HG03469 (cell line): ENCODE results near the gene UBL7.

ENCODE experiments used
- ATAC-seq: cut with Tn5 transposase; IDR thresholded peaks from one replicate; pipeline ENCODE4 v1.9.1; 2021; ENCODE audit warnings: mild to moderate bottlenecking, moderate library complexity, moderate number of reproducible peaks; ENCODE audit not compliant: unreplicated experiment

The UBL7 gene

DNA sequence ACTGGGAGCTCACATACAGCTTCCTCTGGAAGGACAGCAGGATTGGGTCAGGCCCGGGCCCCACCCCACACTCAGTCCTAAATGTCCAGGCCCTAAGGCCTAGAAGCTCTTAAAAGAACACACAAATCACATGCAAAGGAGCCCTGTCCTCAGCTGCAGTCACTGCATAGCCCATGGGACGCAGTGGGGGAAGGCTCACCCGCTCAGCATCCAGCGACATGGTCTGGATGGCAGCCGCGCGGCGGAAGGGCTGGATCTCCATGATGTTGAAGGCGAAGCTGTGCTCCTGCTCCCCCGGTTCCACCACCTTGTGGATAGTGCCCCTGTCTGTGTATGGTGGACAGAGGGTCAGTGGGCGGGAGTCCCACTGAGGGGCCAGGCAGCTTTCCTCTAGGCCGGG, 49.3 kb downstream of the UBL7 start:
- ATAC-seq = no peak

DNA sequence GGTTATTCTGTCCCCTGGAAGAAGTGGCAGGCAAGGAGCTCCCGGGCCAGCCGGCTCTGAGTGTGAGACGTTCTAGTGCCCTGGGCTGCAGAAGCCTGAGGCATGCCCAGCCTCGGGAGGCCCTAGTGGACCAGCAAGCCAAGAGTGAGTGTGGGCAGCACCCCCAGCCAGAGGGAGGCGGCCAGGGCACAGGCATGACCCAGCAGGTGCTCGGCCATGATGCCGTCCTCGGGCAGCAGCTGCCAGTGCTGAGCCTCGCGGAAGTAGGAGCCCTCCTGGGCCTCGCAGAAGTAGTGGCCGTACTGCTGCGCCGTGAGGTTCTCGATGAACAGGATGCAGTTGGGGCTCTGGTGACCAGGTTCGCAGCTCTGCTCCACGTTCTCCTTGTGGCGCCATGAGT, 50.5 kb downstream of the UBL7 start:
- no peak for ATAC-seq

DNA sequence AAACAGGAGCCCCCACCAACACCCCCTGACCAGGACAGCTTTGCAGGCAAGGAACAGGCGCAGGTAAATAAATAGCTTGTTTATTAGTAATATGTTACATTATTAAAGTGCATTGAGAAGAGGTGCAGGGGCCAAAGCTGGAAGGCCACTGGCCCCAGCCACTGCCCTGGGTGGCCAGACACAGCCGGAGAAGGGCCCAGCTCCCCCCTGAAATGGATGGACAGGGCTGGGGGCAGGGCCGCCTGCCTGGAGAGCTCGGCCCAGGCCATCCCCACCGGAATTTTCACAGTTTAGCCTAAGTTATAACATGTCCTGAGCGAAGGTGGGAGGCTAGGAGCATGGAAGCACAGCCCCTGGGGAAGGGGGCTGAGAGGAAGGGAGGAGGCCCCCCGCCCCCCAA, 51.7 kb downstream of the UBL7 start:
- no peak for ATAC-seq

DNA sequence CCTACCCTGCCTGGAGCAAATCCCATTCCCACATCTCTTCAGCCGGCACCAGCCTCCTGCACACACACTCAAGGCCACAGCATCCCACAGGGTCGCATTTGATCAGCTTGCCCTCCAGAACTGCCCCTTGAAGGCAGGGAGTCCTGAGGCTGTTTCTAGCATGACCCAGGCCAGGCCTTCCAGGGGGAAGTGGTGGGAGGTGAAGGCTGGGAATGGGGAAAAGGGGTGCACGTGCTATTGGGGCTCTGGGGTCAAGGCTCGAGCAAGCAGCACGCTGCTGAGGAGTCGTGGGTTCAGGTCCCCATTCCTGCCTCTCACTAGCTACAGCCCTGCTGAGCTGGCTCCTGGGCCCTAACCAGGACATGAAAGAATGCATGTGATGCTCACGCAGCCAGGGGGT, 52.1 kb downstream of the UBL7 start:
- no peak for ATAC-seq

DNA sequence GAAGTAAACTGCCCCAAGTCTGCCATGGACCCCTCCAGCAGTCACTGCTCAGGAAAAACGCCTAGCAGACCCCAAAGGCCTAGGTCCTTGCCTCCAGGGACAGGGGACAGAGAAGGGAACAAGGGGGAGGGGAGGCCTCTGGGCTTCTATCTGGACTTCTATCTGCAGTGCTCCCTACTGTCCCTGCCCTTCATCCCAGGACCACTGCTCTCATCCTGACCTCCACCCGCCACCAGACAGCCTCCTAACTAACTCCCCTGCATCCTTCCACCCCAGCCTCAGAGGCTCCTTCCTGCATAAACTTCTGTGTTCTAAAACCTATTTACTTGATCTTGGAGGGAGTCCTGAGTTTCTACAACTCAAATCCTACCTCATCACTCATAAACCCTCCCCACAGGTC, 52.6 kb downstream of the UBL7 start:
- ATAC-seq = no peak

DNA sequence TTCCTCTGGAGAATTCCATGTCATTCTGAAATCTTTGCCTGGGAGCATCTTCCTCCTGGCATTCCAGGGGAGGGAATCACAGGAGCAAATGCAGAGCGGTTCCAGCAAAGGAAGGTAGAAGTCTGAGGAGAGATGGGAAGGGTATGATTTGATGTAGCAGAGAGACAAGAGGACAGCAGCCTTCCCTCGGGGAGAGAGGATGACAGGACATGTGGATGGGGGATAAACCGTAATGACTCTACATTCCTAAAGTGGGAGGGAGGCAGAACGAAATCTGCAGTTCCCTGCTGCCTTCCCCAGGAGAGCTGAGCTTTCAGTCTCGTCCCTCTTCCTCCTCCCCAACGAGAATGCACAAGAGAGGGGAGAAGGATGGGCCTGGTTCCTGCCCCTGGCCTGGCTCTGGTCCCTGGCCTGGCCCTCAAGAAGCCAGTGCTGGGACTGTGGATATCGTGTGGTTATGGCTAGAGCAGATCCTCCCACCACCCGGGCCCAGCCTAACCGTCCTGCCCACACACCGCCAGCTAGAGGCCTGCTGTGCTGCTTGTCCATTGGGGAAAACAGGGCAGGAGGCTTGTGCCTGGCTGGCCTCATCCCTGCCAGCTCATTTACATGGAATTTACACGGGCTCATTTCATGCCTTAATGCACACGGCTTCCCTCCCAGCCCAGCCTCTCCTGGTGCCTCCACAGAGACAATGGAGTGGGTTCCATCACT, 53.8 kb downstream of the UBL7 start:
- no peak for ATAC-seq

DNA sequence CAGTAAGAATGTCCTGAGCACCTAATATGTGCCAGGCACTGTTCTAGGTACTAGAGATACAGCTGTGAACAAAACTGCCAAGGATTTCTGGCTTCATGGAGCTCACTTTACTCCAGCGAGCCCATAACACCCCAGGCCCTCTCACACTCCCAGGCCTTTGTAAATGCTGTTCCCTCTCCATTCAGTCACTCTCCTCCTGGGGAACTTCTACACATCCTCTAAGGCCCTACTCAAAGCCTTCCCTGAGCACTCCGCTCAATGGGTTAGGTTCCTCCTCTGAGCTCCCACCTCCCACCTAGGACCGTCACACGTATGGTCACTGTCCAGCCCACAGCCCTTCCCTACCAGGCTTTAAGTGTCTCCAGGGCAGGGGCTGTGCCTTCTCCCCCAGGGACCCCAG, 54.4 kb downstream of the UBL7 start:
- no peak for ATAC-seq

DNA sequence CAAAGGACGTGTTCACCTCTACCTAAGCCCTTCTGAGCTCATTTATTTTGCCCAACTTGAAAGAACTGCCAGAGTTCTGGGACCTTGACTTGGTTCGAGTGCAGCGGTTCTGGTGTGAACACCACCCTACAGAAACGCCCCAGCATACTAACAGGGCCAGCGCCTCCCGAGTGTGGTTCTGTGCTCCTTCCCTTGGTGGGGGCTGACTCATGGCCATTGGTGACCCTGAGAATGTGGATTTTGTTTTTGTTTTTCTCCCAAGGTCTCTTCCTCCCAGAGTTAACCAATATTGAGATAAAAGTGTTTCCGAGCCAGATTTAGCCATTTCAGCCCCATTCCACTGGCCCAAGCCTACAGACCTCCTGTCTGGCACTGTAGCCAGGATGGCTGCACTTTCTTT, 55.1 kb downstream of the UBL7 start:
- ATAC-seq = no peak

DNA sequence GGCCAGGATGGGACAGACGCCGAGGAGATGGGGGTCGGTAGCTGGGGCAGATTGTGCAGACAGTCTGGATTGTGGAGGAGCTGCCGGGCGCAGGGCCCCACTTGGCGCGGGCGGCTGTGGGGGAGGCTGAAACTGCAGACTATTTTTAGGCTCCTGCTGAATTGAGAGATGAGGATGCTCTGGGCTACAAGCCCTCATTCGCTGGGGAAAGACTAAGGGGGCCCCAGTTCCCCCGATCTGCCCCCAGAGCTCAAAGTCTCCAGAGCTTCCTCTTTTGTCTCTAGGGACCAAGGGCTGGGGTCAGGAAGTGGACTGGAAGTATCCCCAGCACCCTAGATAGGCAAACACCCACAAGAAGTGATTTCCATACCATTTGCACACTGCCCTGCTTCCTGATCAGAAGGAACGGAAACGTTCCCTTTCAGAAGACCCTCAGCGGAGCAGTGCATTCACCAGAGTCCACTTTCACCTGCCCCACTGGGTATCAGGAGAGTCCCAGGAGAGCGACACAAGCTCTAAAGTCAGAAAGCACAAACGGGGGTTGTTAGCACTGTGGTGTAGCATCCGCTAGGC, 56.9 kb downstream of the UBL7 start:
- no peak for ATAC-seq

DNA sequence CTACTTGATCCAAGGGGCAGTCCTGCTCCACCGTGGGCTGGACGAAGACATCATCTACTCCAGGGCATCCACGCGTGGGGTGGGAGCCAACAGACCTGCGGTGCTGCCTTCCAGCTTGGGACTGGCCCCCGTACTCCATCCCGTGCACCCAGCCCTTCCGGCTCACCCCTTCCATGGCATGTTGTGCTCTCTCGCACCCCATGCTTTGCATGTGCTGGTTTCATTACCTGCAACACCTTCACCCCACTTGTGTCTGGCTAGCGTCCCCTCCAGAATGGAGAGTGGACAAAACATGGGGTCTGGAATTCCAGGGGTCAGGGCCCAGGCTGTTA, 57.4 kb downstream of the UBL7 start:
- ATAC-seq = no peak

DNA sequence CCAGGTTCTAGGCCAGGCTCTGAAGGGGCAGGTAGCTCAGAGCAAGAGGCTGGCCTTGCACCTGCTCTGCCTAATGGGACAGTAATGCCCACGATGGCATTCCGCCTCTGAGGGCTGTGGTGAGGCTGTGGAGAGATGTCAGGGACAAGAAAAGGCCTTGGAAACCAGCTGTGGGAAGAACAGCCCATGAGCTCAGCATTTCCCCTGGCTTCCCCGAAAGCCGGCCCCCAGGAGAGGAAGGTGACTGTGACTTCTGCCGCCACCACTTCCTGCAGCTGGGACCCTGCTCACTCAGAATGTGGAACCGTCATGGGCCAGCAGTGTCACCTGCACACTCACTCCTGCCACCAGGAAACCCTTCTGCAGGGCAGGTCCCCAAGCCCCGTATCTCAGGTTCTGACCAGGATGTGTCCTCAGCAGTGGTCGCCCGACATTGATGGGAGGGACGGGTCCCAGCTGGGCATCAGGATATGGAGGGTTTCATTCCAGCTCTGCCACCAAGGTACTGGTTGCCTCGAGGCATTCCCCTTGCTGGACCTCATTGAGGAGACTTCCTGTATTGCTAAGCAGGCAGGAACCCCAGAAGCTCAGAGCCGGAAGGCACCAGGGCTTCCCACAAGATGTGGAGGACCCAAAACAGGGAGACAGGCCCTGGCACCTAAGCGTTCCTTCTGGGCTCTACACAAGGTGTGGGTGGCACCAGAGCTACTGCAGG, 57.9 kb downstream of the UBL7 start:
- no peak for ATAC-seq

DNA sequence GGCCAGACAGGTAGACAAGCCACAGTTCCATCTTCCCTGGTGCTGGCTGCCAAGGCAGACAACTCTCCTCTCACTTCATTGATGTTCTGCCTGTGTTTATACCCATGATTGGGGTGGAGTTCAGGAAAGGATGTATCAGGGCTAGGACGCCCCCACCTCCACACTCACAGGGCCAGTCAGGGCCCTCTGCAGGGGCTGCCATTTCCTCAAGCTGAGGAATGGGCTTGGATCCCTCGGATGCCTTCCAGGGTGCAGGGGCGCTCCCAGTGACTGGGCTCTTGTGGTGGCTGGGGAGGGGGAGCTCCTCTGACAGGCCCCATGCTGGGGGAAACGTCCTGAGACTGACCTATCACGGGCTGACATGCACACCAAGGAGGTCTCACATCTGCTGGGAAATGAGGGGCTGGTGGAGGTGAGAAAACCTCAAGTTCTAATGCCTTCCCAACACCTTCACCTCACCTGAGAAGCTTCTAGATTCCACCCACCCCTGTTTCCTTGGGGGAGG, 58.6 kb downstream of the UBL7 start:
- ATAC-seq = no peak

DNA sequence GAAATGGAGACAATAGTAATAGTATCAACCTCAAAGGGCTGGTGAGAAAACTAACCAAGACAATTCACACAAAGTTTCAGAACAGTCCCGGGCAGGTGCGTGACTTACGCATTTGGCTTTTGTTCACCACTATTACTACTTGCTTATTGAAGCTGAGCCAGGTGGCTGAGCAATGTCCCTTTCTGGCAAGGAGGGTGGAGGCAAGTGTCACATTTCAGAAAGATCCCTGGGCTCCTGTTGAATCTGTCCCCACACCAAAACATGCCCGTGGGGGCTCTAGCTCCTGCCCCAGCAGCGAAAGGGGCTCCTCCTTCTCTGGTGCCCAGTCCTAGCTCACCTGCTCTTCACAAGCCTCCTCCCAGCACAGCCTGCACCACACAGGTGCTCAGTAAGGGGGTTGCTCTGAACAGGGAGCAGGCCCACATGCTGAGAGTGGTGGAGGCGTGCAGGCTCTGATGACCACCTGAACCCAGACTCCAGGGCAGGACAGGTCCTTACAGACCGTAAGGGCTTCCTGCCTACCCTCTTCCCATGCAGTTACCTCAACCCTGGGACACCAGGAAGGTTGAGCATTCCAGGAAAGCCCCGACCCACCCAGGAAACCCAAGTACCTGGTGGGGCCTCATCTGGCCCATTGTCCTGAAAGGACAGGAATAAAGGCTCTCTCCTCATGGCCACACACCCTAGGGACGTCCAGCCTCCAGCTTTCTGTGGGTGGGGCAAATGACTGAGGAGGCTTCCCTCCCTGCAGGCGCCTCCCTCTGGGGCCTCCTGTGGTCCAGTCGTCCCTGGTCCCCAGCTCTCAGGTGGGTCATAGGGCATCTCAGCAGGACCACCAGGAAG, 59.8 kb downstream of the UBL7 start:
- no peak for ATAC-seq

DNA sequence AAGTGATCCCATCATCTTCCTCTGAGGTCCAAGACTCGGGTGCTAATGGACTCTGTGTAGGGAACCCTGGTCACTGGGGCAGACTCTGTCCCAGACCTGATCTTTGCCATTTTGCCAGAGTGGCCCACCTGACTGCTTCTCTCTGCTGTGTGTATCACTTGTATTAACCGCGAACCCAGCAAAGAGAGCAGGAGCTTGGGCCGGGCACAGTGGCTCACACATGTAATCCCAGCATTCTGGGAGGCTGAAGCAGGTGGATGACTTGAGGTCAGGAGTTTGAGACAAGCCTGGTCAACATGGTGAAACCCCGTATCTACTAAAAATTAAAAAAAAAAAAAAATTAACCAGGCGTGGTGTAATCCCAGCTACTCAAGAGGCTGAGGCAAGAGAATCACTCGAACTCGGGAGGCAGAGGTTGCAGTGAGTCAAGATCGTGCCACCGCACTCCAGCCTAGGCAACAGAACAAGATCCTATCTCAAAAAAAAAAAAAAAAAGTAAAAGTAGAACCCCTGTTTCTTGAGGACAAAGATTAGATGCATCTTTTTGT, 60.6 kb downstream of the UBL7 start:
- ATAC-seq = no peak

DNA sequence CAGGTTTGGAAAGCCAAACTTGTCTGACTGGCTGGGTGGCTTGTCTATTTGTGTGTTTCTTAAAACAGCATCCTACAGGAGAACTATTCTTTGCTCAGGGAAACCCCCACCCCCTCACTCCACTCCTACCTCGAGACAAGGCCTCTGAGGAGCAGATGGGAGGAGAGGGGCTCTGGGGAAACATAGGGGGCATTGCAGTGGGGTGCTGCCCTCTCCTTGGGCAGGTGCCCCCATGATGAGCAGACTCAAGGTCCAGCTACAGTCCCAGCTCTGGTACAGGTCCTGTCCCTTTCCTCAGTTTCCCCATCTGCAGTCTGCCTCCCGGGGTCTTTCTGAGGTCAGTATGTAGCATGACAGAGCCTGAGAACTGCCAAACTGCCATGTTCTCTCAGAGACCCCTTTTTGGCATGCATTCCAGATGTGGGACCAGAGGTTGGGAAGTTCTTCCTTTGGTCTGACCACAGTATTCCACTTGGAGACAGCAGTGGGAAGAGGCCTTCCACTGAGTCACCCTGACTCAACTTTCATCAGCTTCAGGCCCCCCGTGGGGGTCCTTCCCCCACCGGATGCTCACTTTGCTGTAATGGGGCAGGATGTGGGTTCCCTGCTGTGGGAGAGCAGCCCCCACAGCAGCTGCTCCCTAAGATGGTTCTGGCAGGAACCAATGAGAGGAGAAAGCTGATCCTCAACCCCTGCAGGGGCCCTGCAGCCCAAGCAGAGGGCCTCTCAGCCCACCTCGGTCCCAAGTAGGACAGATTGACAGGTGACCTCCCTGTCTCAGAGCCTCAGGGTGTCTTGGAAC, 61.2 kb downstream of the UBL7 start:
- ATAC-seq = no peak

DNA sequence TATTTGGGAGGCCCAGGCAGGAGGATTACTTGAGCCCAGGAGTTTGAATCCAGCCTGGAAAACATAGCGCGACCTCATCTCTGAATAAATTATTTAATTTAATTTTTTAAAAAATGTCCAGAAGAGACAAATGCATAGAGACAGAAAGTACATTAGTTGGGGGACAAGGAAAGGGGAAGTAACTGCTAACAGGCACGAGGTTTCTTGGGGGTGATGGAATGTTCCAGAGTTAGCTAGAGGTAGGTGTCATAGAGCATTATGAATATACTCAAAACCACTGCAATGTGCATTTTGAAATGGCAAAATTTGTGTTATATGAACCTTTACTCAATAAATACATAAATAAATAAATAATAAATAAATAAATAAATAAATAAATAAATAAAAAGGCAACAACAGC, 61.9 kb downstream of the UBL7 start:
- ATAC-seq = no peak

DNA sequence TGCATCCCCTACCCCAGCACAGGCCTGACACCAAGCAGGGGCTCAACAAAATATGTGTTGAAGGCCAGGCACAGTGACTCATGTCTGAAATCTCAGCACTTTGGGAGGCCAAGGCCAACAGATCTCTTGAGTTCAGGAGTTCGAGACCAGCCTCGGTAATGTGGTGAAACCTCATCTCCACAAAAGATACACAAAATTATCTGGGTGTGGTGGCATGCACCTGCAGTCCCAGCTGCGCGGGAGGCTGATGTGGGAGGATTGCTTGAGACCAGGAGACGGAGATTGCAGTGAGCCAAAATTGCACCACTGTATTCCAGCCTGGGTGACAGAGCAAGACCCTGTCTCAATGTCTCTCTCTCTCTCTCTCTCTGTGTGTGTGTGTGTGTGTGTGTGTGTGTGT, 62.8 kb downstream of the UBL7 start:
- no peak for ATAC-seq

DNA sequence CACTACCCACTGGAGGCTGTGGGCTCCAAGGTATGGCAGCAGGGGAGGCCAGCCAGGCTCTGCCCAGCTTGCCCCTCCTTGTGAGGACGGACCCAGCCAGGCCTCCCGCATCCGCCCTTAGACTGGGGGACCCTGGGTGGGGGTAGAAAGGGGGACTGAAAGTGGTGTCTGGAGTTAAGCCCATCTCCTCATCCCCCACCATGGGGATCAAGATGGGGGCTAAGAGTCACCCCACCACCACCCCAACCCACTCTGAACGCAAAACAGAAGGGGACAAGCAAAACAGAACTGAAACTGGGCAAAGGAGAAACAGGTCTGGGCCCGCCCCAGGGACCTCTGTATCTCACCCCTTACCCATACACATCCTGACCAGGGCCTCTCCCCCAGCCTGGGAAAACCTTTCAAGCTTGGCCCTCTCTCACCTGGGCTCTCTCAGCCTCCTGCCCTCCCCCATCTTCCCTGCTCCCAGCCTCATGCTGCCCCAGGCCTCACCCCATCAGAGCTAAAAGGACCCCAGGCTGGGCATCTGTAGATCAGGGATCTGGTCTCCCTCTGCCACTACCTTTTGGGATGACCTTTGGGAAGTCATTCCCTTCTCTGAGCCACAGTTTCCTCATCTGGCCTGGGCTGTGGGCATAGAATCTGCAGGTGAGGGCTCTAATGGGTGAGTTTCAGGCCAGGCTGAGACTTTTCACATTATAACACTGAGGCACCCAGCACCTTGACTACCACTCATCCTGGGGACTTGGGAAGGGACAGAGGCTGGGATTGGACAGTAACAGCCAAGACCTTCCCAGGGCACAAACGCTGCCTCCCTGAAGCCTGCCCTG, 63.5 kb downstream of the UBL7 start:
- no peak for ATAC-seq

DNA sequence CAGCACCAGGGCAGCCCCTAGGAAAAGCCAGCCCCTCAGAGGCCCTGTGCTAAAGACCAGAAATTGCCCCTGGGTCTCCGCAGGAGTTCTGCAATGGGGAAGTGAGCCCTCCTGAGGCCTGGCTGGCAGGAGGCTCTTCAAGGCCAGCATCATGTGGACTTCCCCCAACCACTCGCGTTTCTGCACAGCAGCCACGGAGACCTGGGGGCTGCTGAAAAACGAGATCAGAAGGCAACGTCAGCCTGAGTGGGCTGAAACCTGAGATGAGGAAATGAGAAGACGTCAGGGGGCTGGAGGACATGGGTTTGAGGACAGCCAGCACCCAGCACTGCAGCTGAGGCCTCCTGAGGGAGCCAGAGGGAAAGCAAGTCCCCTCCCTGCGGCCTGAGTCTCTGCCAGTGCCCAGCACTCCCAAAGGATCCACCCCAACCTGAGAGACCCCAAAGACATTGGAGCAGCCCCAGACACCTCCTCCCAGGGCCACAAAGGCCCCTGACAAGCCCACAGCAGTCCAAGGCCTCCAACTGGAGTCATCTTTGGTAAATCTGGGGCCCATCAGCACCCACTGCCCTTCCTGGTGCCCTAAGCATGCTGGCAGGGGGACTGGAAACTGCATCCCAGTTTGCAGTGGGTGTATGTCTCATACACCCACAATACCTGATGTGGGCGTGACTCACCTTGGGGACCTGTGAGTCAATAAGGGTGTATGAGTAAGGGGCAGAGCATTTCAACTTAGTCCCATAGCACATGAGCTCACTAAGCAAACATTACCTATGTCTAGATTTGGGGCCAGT, 64.3 kb downstream of the UBL7 start:
- ATAC-seq = no peak
